ENCODE data around the gene SH3RF3. TPM values are rescaled to one million over a fixed set of nuclear protein-coding genes. Genes with fewer than 3 reads are reported as not detected.

The SH3RF3 gene
- total and polyA plus RNA-seq, 4 experiments from 2014 or later, result 0.26 to 2.2 (median 2.1) TPM; not detected in 1

DNA sequence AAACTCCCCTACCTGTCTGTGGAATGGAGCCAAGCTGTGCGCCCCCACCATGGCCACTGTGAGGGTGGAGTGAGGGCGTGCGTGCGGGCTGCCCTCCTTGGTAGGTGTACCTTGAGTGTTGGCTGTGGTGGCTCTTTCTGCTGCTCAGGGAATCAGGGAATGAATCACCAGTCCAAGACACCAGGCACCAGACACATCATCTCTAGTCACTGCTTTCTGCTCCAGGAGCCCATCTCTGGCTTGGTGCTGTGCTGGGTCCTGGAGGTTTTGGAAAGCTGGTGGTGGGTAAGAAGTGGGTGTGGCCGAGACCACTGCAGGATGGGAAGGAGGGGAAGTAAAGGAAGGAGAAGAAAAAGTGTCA lies 274.8 kb downstream of the SH3RF3 start:
- H3K4me3 ChIP-seq (ENCODE audit: low read length in 2 of 2), result no peak overlapping the region
- Mint-ChIP-seq H3K4me1 (peaks cover 0 to 4% (median 0%) of the 10 kb centered on the region in 4 donors), H3K9me3 (no peaks in the 10 kb centered on the region), H3K36me3 (no peaks in the 10 kb centered on the region), H3K27ac (no peak overlapping the region), H3K4me3 (no peak overlapping the region), H3K27me3 (peaks cover 0 to 4% of the 10 kb centered on the region in 2 donors)
- no peaks in the 10 kb centered on the region for H3K27me3 ChIP-seq (ENCODE audit: insufficient read depth, low read length)
- H3K36me3 ChIP-seq (ENCODE audit: insufficient read depth, low read length), result no peaks in the 10 kb centered on the region
- no peak overlapping the region for H3K27ac ChIP-seq (ENCODE audit: low read depth, low read length)
- CTCF ChIA-PET (ENCODE audit: partially characterized antibody), result no interaction called here
- intact Hi-C loops (cut with micrococcal nuclease), result no loop called here
- DNase-seq, result no peak
- POLR2A ChIA-PET (ENCODE audit: partially characterized antibody), result no interaction called here
- H3K9me3 ChIP-seq (ENCODE audit: control insufficient read depth in 1 of 2, low read length in 2 of 2), result no peaks in the 10 kb centered on the region
- H3K4me1 ChIP-seq (ENCODE audit: insufficient read depth, low read length), result no peaks in the 10 kb centered on the region

DNA sequence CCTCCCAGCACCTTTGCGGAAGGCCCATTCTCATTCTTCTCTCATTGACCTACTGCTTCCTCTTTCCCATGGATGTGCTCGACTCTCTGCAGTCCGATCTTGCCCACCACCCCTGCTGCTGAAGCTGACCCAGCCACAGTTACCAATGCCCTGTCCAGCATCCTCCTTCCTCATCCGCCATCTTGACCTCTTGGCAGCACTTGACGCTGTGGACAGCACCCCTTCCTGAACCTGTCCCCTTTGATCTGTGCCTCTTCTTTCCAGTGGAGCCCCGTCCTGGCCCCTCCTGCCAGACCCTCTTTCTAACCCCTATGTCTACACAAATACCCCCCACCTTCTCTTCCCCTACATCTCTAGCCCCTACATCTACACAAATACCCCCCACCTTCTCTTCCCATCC lies 275.7 kb downstream of the SH3RF3 start:
- Mint-ChIP-seq H3K27me3 (peaks cover 0 to 4% of the 10 kb centered on the region in 2 donors), H3K9me3 (no peaks in the 10 kb centered on the region), H3K4me3 (no peak overlapping the region), H3K36me3 (no peaks in the 10 kb centered on the region), H3K4me1 (peaks cover 0 to 4% (median 0%) of the 10 kb centered on the region in 4 donors), H3K27ac (peak overlapping the region in 1 of 7 donors; percentile 18)
- Histone ChIP-seq H3K9me3 (ENCODE audit: control insufficient read depth in 1 of 2, low read length in 2 of 2) (no peaks in the 10 kb centered on the region), H3K4me3 (ENCODE audit: low read length in 2 of 2) (no peak overlapping the region), H3K36me3 (ENCODE audit: insufficient read depth, low read length) (no peaks in the 10 kb centered on the region), H3K27ac (ENCODE audit: low read depth, low read length) (no peak overlapping the region), H3K27me3 (ENCODE audit: insufficient read depth, low read length) (no peaks in the 10 kb centered on the region), H3K4me1 (ENCODE audit: insufficient read depth, low read length) (no peaks in the 10 kb centered on the region)
- DNase-seq, result no peak
- CTCF ChIA-PET (ENCODE audit: partially characterized antibody), result no interaction called here
- intact Hi-C loops (cut with micrococcal nuclease), result no loop called here
- POLR2A ChIA-PET (ENCODE audit: partially characterized antibody), result no interaction called here

- no peak overlapping the region for H3K4me3 Mint-ChIP-seq
- peak overlapping the region in 1 of 7 donors; percentile 23 for H3K27ac Mint-ChIP-seq
- H3K4me1 ChIP-seq (ENCODE audit: insufficient read depth, low read length), result no peaks in the 10 kb centered on the region
- intact Hi-C loops (cut with micrococcal nuclease), result no loop called here
- CTCF ChIA-PET (ENCODE audit: partially characterized antibody), result no interaction called here
- H3K27ac ChIP-seq (ENCODE audit: low read depth, low read length), result no peak overlapping the region
- H3K9me3 Mint-ChIP-seq, result no peaks in the 10 kb centered on the region
- H3K27me3 ChIP-seq (ENCODE audit: insufficient read depth, low read length), result no peaks in the 10 kb centered on the region
- H3K36me3 ChIP-seq (ENCODE audit: insufficient read depth, low read length), result no peaks in the 10 kb centered on the region
- peaks cover 0 to 2% (median 0%) of the 10 kb centered on the region in 4 donors for H3K4me1 Mint-ChIP-seq
- POLR2A ChIA-PET (ENCODE audit: partially characterized antibody), result no interaction called here
- no peak overlapping the region for H3K4me3 ChIP-seq (ENCODE audit: low read length in 2 of 2)
- H3K9me3 ChIP-seq (ENCODE audit: control insufficient read depth in 1 of 2, low read length in 2 of 2), result no peaks in the 10 kb centered on the region
- no peaks in the 10 kb centered on the region for H3K36me3 Mint-ChIP-seq
- no peak for DNase-seq
- no peaks in the 10 kb centered on the region for H3K27me3 Mint-ChIP-seq
Measured at GRCh38 chr2:109405873-109406272, 276.9 kb downstream of the SH3RF3 start.

GRCh38 chr2:109406301-109406700 lies 277.3 kb downstream of the SH3RF3 start:
- Mint-ChIP-seq H3K27ac (peak overlapping the region in 1 of 7 donors; percentile 23), H3K27me3 (no peaks in the 10 kb centered on the region), H3K4me1 (peaks cover 0 to 2% (median 0%) of the 10 kb centered on the region in 4 donors), H3K36me3 (no peaks in the 10 kb centered on the region), H3K9me3 (no peaks in the 10 kb centered on the region), H3K4me3 (no peak overlapping the region)
- no peak for DNase-seq
- no peaks in the 10 kb centered on the region for H3K9me3 ChIP-seq (ENCODE audit: control insufficient read depth in 1 of 2, low read length in 2 of 2)
- no peak overlapping the region for H3K27ac ChIP-seq (ENCODE audit: low read depth, low read length)
- H3K36me3 ChIP-seq (ENCODE audit: insufficient read depth, low read length), result no peaks in the 10 kb centered on the region
- no peaks in the 10 kb centered on the region for H3K4me1 ChIP-seq (ENCODE audit: insufficient read depth, low read length)
- ChIA-PET CTCF (ENCODE audit: partially characterized antibody) (no interaction called here), POLR2A (ENCODE audit: partially characterized antibody) (no interaction called here)
- no peak overlapping the region for H3K4me3 ChIP-seq (ENCODE audit: low read length in 2 of 2)
- intact Hi-C loops (cut with micrococcal nuclease), result no loop called here
- no peaks in the 10 kb centered on the region for H3K27me3 ChIP-seq (ENCODE audit: insufficient read depth, low read length)

DNA sequence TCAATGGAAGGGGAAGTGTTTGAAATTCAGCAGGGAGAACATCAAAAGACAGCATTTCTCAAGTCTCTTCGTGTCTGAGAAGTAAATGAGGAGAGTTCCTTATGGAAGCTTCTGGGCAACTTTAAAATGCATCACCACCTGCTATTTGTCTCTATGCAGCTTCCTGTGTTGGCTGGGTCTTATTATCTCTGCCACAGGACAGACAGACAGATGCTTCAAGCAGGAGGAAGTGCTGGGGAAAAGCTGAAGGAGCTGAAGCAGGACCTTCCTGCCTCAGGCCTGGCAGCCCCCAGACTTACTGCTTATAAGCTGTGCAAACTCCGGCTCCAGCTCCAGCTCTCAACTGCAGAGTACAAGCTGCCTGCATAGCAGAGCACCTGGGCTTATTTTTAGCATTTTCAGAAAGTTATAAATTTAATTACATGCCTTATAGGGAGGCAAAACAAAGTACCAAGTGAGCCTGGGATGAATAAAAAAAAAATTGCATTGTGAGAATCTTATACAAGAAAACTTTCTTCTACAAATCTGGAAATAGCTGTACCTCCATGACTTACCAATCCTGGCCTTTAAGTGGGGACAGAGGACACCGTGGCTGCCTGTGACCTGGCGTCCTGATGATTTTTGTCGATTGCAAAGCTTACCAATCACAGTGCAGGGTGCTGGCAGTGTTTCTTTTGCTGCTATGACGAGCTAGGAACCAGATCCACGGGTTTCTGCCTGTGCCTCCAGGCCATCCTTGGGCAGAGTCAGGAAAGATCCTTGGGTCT lies 278.5 kb downstream of the SH3RF3 start:
- Mint-ChIP-seq H3K27me3 (no peaks in the 10 kb centered on the region), H3K4me3 (no peak overlapping the region), H3K9me3 (no peaks in the 10 kb centered on the region), H3K4me1 (peaks cover 0 to 2% (median 0%) of the 10 kb centered on the region in 4 donors), H3K36me3 (no peaks in the 10 kb centered on the region), H3K27ac (no peak overlapping the region)
- H3K27ac ChIP-seq (ENCODE audit: low read depth, low read length), result no peak overlapping the region
- no peaks in the 10 kb centered on the region for H3K9me3 ChIP-seq (ENCODE audit: control insufficient read depth in 1 of 2, low read length in 2 of 2)
- no peaks in the 10 kb centered on the region for H3K27me3 ChIP-seq (ENCODE audit: insufficient read depth, low read length)
- no peak overlapping the region for H3K4me3 ChIP-seq (ENCODE audit: low read length in 2 of 2)
- no peaks in the 10 kb centered on the region for H3K36me3 ChIP-seq (ENCODE audit: insufficient read depth, low read length)
- H3K4me1 ChIP-seq (ENCODE audit: insufficient read depth, low read length), result no peaks in the 10 kb centered on the region
- ChIA-PET POLR2A (ENCODE audit: partially characterized antibody) (no interaction called here), CTCF (ENCODE audit: partially characterized antibody) (interaction anchor here (0.6 kb wide), 1 partner anchor 15 kb away, joined by 3 read pairs; no protein-coding TSS in a partner anchor)
- intact Hi-C loops (cut with micrococcal nuclease), result no loop called here
- no peak for DNase-seq

GRCh38 chr2:109408043-109408335 lies 279.0 kb downstream of the SH3RF3 start:
- H3K27me3 ChIP-seq (ENCODE audit: insufficient read depth, low read length), result no peaks in the 10 kb centered on the region
- DNase-seq, result no peak
- no peaks in the 10 kb centered on the region for H3K36me3 Mint-ChIP-seq
- H3K27me3 Mint-ChIP-seq, result no peaks in the 10 kb centered on the region
- ChIA-PET POLR2A (ENCODE audit: partially characterized antibody) (no interaction called here), CTCF (ENCODE audit: partially characterized antibody) (interaction anchor here (0.6 kb wide), 1 partner anchor 15 kb away, joined by 3 read pairs; no protein-coding TSS in a partner anchor)
- H3K4me1 Mint-ChIP-seq, result peaks cover 0 to 2% (median 0%) of the 10 kb centered on the region in 4 donors
- H3K9me3 Mint-ChIP-seq, result no peaks in the 10 kb centered on the region
- no peaks in the 10 kb centered on the region for H3K36me3 ChIP-seq (ENCODE audit: insufficient read depth, low read length)
- intact Hi-C loops (cut with micrococcal nuclease), result no loop called here
- H3K9me3 ChIP-seq (ENCODE audit: control insufficient read depth in 1 of 2, low read length in 2 of 2), result no peaks in the 10 kb centered on the region
- no peak overlapping the region for H3K4me3 Mint-ChIP-seq
- no peak overlapping the region for H3K27ac Mint-ChIP-seq
- no peaks in the 10 kb centered on the region for H3K4me1 ChIP-seq (ENCODE audit: insufficient read depth, low read length)
- no peak overlapping the region for H3K27ac ChIP-seq (ENCODE audit: low read depth, low read length)
- no peak overlapping the region for H3K4me3 ChIP-seq (ENCODE audit: low read length in 2 of 2)

- Histone ChIP-seq H3K36me3 (ENCODE audit: insufficient read depth, low read length) (no peaks in the 10 kb centered on the region), H3K4me1 (ENCODE audit: insufficient read depth, low read length) (no peaks in the 10 kb centered on the region), H3K27me3 (ENCODE audit: insufficient read depth, low read length) (no peaks in the 10 kb centered on the region), H3K9me3 (ENCODE audit: control insufficient read depth in 1 of 2, low read length in 2 of 2) (no peaks in the 10 kb centered on the region), H3K27ac (ENCODE audit: low read depth, low read length) (no peak overlapping the region), H3K4me3 (ENCODE audit: low read length in 2 of 2) (no peak overlapping the region)
- intact Hi-C loops (cut with micrococcal nuclease), result no loop called here
- no peaks in the 10 kb centered on the region for H3K27me3 Mint-ChIP-seq
- no peaks in the 10 kb centered on the region for H3K9me3 Mint-ChIP-seq
- H3K4me1 Mint-ChIP-seq, result peaks cover 0 to 2% (median 0%) of the 10 kb centered on the region in 4 donors
- H3K27ac Mint-ChIP-seq, result no peak overlapping the region
- DNase-seq, result no peak
- CTCF ChIA-PET (ENCODE audit: partially characterized antibody), result no interaction called here
- H3K36me3 Mint-ChIP-seq, result no peaks in the 10 kb centered on the region
- no peak overlapping the region for H3K4me3 Mint-ChIP-seq
- POLR2A ChIA-PET (ENCODE audit: partially characterized antibody), result no interaction called here
Measured at GRCh38 chr2:109409321-109410038, 280.5 kb downstream of the SH3RF3 start.
